RCC 7860 (cell line): ENCODE results near the gene PDLIM4.

Experiments
- DNase-seq: peaks from one replicate; pipeline ENCODE4 v3.0.0-alpha.2; 2015; ENCODE audit warnings: low spot score
- FAIRE-seq: peaks from 2 replicates; lab custom pipeline; 2012; peaks lifted over from hg19 to GRCh38; lab: Jason Lieb, UNC

PDLIM4 gene

GRCh38 chr5:132266031-132266835 is 8.7 kb downstream of the PDLIM4 start:
- FAIRE-seq (no peak), DNase-seq (no peak)

GRCh38 chr5:132266836-132267160 is 9.3 kb downstream of the PDLIM4 start:
- no peak for FAIRE-seq
- no peak for DNase-seq

GRCh38 chr5:132267166-132267739 is 9.8 kb downstream of the PDLIM4 start:
- FAIRE-seq (no peak), DNase-seq (no peak)

GRCh38 chr5:132267931-132268768 is 10.7 kb downstream of the PDLIM4 start:
- peak; percentile 8 for DNase-seq

GRCh38 chr5:132268769-132269551 is 11.5 kb downstream of the PDLIM4 start:
- peak; percentile 93 for DNase-seq

More at GRCh38 chr5:132267931-132268768, 10.7 kb downstream of the PDLIM4 start:
- FAIRE-seq, result no peak

GRCh38 chr5:132269635-132270334 is 12.3 kb downstream of the PDLIM4 start:
- FAIRE-seq (no peak), DNase-seq (peak; percentile 5)

More at GRCh38 chr5:132268769-132269551, 11.5 kb downstream of the PDLIM4 start:
- FAIRE-seq, result peak; percentile 27

GRCh38 chr5:132270335-132270665 is 12.8 kb downstream of the PDLIM4 start:
- FAIRE-seq (no peak), DNase-seq (no peak)

- FAIRE-seq (no peak), DNase-seq (no peak)
Observed at GRCh38 chr5:132270706-132271105, 13.2 kb downstream of the PDLIM4 start.

GRCh38 chr5:132271251-132272246 is 14.1 kb downstream of the PDLIM4 start:
- no peak for DNase-seq
- FAIRE-seq, result no peak

- DNase-seq (peak; percentile 26), FAIRE-seq (no peak)
Observed at GRCh38 chr5:132272311-132273210, 15.1 kb downstream of the PDLIM4 start.

GRCh38 chr5:132273631-132274030 is 16.1 kb downstream of the PDLIM4 start:
- FAIRE-seq, result peak; percentile 45
- peak; percentile 28 for DNase-seq

- DNase-seq (no peak), FAIRE-seq (no peak)
Observed at GRCh38 chr5:132274050-132274792, 16.7 kb downstream of the PDLIM4 start.

- DNase-seq (no peak), FAIRE-seq (no peak)
Observed at GRCh38 chr5:132275367-132276220, 18.1 kb downstream of the PDLIM4 start.

GRCh38 chr5:132277256-132277655 is 19.8 kb downstream of the PDLIM4 start:
- FAIRE-seq, result no peak
- no peak for DNase-seq

GRCh38 chr5:132277971-132278853 is 20.7 kb downstream of the PDLIM4 start:
- DNase-seq (no peak), FAIRE-seq (no peak)
